Breast epithelium (tissue), 3 donors: Measurements from ENCODE around the gene NEGR1.
A peak's percentile ranks its signal among the peaks of the same experiment; 100 is the strongest.

Experiments used
- CTCF ChIP-seq, 3 donors: fragments of 450-650 bp; IDR thresholded peaks; one replicate each; pipeline ENCODE4 v1.5.1; 2016 to 2017; ENCODE audit warnings: antibody characterized with exemption in 3 of 3, mild to moderate bottlenecking in 3 of 3, moderate library complexity in 3 of 3
- POLR2A ChIP-seq: fragments of 450-650 bp; IDR thresholded peaks from one replicate; pipeline ENCODE4 v1.6.1; 2016; ENCODE audit warnings: antibody characterized with exemption, mild to moderate bottlenecking, moderate library complexity

DNA sequence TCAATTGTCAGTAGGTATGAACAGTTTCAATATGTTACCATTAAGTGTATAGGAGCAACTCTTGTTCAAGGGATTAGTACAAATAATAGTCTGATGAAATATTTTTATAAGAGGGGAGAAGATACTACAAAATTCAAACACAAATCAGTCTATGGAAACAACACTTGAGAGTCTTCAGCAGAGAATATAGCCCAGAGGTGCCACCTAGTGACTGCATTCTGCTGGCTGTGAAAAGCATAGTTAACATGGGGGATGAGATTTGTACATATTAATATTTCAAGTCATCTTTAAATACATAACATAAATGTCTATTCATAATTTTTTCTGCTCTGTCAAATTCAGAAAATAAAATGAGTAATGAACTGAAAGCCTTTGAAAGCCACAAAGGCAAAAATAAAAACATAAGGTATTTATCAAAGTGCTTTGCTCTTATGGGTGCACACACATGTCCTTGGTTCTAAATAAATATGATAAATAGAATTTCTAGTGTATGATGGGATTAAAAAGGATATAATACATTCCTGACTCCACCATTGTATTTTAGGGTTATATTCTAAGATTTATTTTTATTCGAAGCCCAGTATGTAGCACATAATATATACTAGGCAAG is 760.6 kb downstream of the NEGR1 start:
- TF ChIP-seq POLR2A = no peak
- peak in 2 of 3 donors; percentile 22 to 61 for TF ChIP-seq CTCF (IDR thresholded peaks at IDR 0.05)
